ENCODE measurements around the gene RPRD2. TPM values are rescaled to one million over a fixed set of nuclear protein-coding genes. Genes with fewer than 3 reads are reported as not detected.

The RPRD2 gene
- total and polyA plus RNA-seq, 9 of the 15 experiments (the other 6 are each of a cell fraction or from before 2014, with no cell fraction given) = 1.5 to 21.6 (median 7.7) TPM

GRCh38 chr1:150406483-150406882 is 42.5 kb downstream of the RPRD2 start (continued):
- TF ChIP-seq HNRNPUL1 (IDR thresholded peaks at IDR 0.05; ENCODE audit: low read length) (no peak), TSC22D4 (tag; IDR thresholded peaks at IDR 0.05) (no peak), ARHGAP35 (IDR thresholded peaks at IDR 0.05; ENCODE audit: partially characterized antibody) (no peak), TARDBP (IDR thresholded peaks at IDR 0.05) (no peak), ZBTB17 (CRISPR knock-in tag; IDR thresholded peaks at IDR 0.05) (no peak), SFPQ (IDR thresholded peaks at IDR 0.05; ENCODE audit: low read depth, low read length) (no peak)

GRCh38 chr1:150407330-150407729 is 43.4 kb downstream of the RPRD2 start:
- Histone ChIP-seq H3K9me3 (replicated peaks; ENCODE audit: control insufficient read depth, insufficient read depth, low read depth, low read length) (no peaks in the 10 kb centered on the region), H2AFZ (ENCODE audit: low read depth, low read length) (no peak overlapping the region), H3K27ac (ENCODE audit: extremely low read depth, low read depth, low read length) (no peak overlapping the region), H3K36me3 (ENCODE audit: control insufficient read depth, insufficient read depth, low read length) (peaks cover 4% of the 10 kb centered on the region; the same call in 1 of the 3 replicates), H4K20me1 (replicated peaks; ENCODE audit: control insufficient read depth, insufficient read depth, low read length) (peaks cover 10% of the 10 kb centered on the region; the same call in 1 of the 2 replicates), H3K79me2 (ENCODE audit: control insufficient read depth, insufficient read depth, low read length) (peaks cover 87% of the 10 kb centered on the region), H3K4me1 (replicated peaks in 1 of 2; ENCODE audit: control insufficient read depth in 2 of 2, insufficient read depth in 2 of 2, low read length in 2 of 2) (no peaks in the 10 kb centered on the region; a peak in 2 of 5 replicates), H3K9ac (ENCODE audit: insufficient read depth in 1 of 2, low read depth in 2 of 2, low read length in 2 of 2) (no peak overlapping the region), H3K9me1 (ENCODE audit: control insufficient read depth, insufficient read depth, low read length) (no peaks in the 10 kb centered on the region), H3K4me2 (ENCODE audit: insufficient read depth, low read length) (no peak overlapping the region), H3K4me3 (no peak overlapping the region), H3K27me3 (ENCODE audit: control insufficient read depth in 2 of 2, insufficient read depth in 2 of 2, low read length in 2 of 2) (no peaks in the 10 kb centered on the region)
- intact Hi-C loops (cut with micrococcal nuclease) = no loop called here
- FAIRE-seq = no peak
- WGBS (ENCODE audit: insufficient coverage, low coverage, missing lambda C conversion rate) = 74% methylated on average over 3 of the region's 3 CpGs
- in situ Hi-C loops (cut with MboI) = no loop called here
- CTCF ChIA-PET (ENCODE audit: low intra/inter-chr PET ratio) = no interaction called here
- no peak for DNase-seq (ENCODE audit: extremely low read depth in 1 of 4, low spot score in 3 of 4)
- ATAC-seq = no peak
- BruUV-seq (replicated peaks) = no TSS peak
- POLR2A ChIA-PET = no interaction called here
- no peak for TF ChIP-seq MAX (CRISPR knock-in tag; IDR thresholded peaks at IDR 0.05)
- no peak for TF ChIP-seq ZSCAN32 (CRISPR knock-in tag; IDR thresholded peaks at IDR 0.05)
- TF ChIP-seq E2F5 (CRISPR knock-in tag; IDR thresholded peaks at IDR 0.05) = no peak
- TF ChIP-seq NRF1 (conservative IDR thresholded peaks at IDR 0.05 in 1 of 2, IDR thresholded peaks at IDR 0.05 in 1 of 2) = no peak
- no peak for TF ChIP-seq HDAC6 (IDR thresholded peaks at IDR 0.05; ENCODE audit: low read depth, low read length)
- TF ChIP-seq PHF8 (IDR thresholded peaks at IDR 0.05; ENCODE audit: borderline replicate concordance, low read length) = no peak
- no peak for TF ChIP-seq ZFX (CRISPR knock-in tag; IDR thresholded peaks at IDR 0.05)
- no peak for TF ChIP-seq ZNF696 (CRISPR knock-in tag; conservative IDR thresholded peaks at IDR 0.05)
- TF ChIP-seq GTF3C2 (IDR thresholded peaks at IDR 0.05; ENCODE audit: borderline replicate concordance, extremely low read depth, insufficient read length) = no peak
